Tibial nerve (tissue), 4 donors: Measurements from ENCODE around the gene ACAA1. TPM values are rescaled to one million over a fixed set of nuclear protein-coding genes. Genes with fewer than 3 reads are reported as not detected.
A peak's percentile ranks its signal among the peaks of the same experiment; 100 is the strongest.

Experiments used
- DNase-seq, 2 donors: peaks; one replicate each; pipeline ENCODE4 v3.0.0-alpha.2; 2019; ENCODE audit warnings: low spot score in 2 of 2
- H3K27ac ChIP-seq, 4 donors: fragments of 200-600 bp; sonication (generic) in 3 of 4; one replicate each; pipeline ENCODE4 v1.5.1; 2017 to 2019; ENCODE audit warnings: mild to moderate bottlenecking in 1 of 4
- H3K27me3 ChIP-seq, 2 donors: fragments of 200-600 bp; sonication (generic) in 1 of 2; one replicate each; pipeline versions ENCODE4 v1.5.1 to v1.6.0; 2017 to 2019
- H3K36me3 ChIP-seq, 3 donors: fragments of 200-600 bp; sonication (generic); one replicate each; pipeline ENCODE4 v1.5.1; 2018 to 2019
- H3K4me1 ChIP-seq, 4 donors: fragments of 200-600 bp; sonication (generic) in 3 of 4; one replicate each; pipeline ENCODE4 v1.5.1; 2017 to 2019
- H3K4me3 ChIP-seq, 4 donors: fragments of 200-600 bp; sonication (generic) in 3 of 4; one replicate each; pipeline ENCODE4 v1.5.1; 2017 to 2019; ENCODE audit warnings: mild to moderate bottlenecking in 1 of 4, moderate library complexity in 1 of 4
- H3K9me3 ChIP-seq, 4 donors: fragments of 200-600 bp; sonication (generic) in 3 of 4; one replicate each; pipeline ENCODE4 v1.5.1; 2017 to 2019
- CTCF ChIP-seq, 5 experiments: fragments of 200-600 bp in 3 of 5; fragments of 450-650 bp in 2 of 5; sonication (generic) in 3 of 5; IDR thresholded peaks; one replicate each; pipeline ENCODE4 v1.5.1; 2016 to 2019; ENCODE audit warnings: antibody characterized with exemption in 5 of 5, mild to moderate bottlenecking in 3 of 5, moderate library complexity in 2 of 5
- EP300 ChIP-seq, 2 donors: sonication (generic); formaldehyde crosslinking; IDR thresholded peaks; one replicate each; pipeline ENCODE4 v1.6.1; 2017; ENCODE audit warnings: antibody characterized with exemption in 2 of 2, mild to moderate bottlenecking in 1 of 2
- POLR2A ChIP-seq, 2 donors: fragments of 450-650 bp; IDR thresholded peaks; one replicate each; pipeline ENCODE4 v1.6.1; 2017; ENCODE audit warnings: antibody characterized with exemption in 2 of 2, mild to moderate bottlenecking in 2 of 2, moderate library complexity in 2 of 2
- WGBS, 2 donors: methylation state at CpG; one replicate each; pipeline ENCODE4 v1.1.5; 2018; 5-methylcytosine and 5-hydroxymethylcytosine counted together
- total RNA-seq, 4 donors: library from RNA; depleted of rRNA; stranded (reverse); fragments of >200 nt; gene quantifications; one replicate each; pipeline ENCODE4 v1.1.0, GENCODE V29; 2016

The ACAA1 gene
- 10 to 100 TPM; 63.9 to 83.3 (median 80.5) TPM for total RNA-seq

- H3K36me3 ChIP-seq: peaks cover 0 to 49% (median 1%) of the 10 kb centered on the region in 3 donors
- TF ChIP-seq EP300 (IDR thresholded peaks at IDR 0.05): peak; percentile 73 to 96
- TF ChIP-seq CTCF (IDR thresholded peaks at IDR 0.05): peak in 3 of 5 experiments; percentile 15 to 49 (median 24)
- peak; percentile 84 to 88 for TF ChIP-seq POLR2A (IDR thresholded peaks at IDR 0.05)
Measured at GRCh38 chr3:38136777-38137614, at the start of gene ACAA1. ACAA1 (minus strand) TSS chr3:38137127; CDS start chr3:38137035, 92 bp downstream.

GRCh38 chr3:38177181-38177580 is 40.3 kb upstream of the ACAA1 start:
- Histone ChIP-seq H3K36me3 (peaks cover 0 to 8% (median 0%) of the 10 kb centered on the region in 3 donors), H3K9me3 (no peaks in the 10 kb centered on the region), H3K27ac (no peak overlapping the region), H3K4me3 (no peak overlapping the region), H3K4me1 (peaks cover 0 to 18% (median 0%) of the 10 kb centered on the region in 4 donors), H3K27me3 (no peaks in the 10 kb centered on the region)
- no peak for TF ChIP-seq EP300 (IDR thresholded peaks at IDR 0.05)
- no peak for TF ChIP-seq POLR2A (IDR thresholded peaks at IDR 0.05)
- no peak for TF ChIP-seq CTCF (IDR thresholded peaks at IDR 0.05)
- 22 to 33% methylated on average over 2 of the region's 2 CpGs for WGBS, 2 donors
- no peak for DNase-seq

More at GRCh38 chr3:38136777-38137614, at the start of gene ACAA1:
- Histone ChIP-seq H3K9me3 (no peaks in the 10 kb centered on the region), H3K27me3 (no peaks in the 10 kb centered on the region), H3K4me1 (peaks cover 0 to 62% (median 23%) of the 10 kb centered on the region in 4 donors), H3K27ac (peak within 1 kb of the TSS; percentile 72 to 96 (median 92)), H3K4me3 (peak within 1 kb of the TSS; percentile 70 to 98 (median 88))
- DNase-seq: peak; percentile 99
- 0% methylated on average over 26 to 33 of the region's 66 CpGs for WGBS, 2 donors

GRCh38 chr3:38173834-38174418 is 37.0 kb upstream of the ACAA1 start:
- H3K4me1 ChIP-seq: peaks cover 0 to 23% (median 0%) of the 10 kb centered on the region in 4 donors
- TF ChIP-seq CTCF (IDR thresholded peaks at IDR 0.05) (no peak), EP300 (IDR thresholded peaks at IDR 0.05) (no peak), POLR2A (IDR thresholded peaks at IDR 0.05) (no peak)
- H3K9me3 ChIP-seq: no peaks in the 10 kb centered on the region
- WGBS, 2 donors: 88 to 92% methylated on average over 5 of the region's 5 CpGs
- no peaks in the 10 kb centered on the region for H3K27me3 ChIP-seq
- H3K4me3 ChIP-seq: no peak overlapping the region
- DNase-seq: no peak
- no peak overlapping the region for H3K27ac ChIP-seq
- no peaks in the 10 kb centered on the region for H3K36me3 ChIP-seq

- Histone ChIP-seq H3K9me3 (no peaks in the 10 kb centered on the region), H3K27ac (no peak overlapping the region), H3K36me3 (no peaks in the 10 kb centered on the region), H3K4me3 (no peak overlapping the region), H3K27me3 (no peaks in the 10 kb centered on the region), H3K4me1 (peaks cover 0 to 41% (median 3%) of the 10 kb centered on the region in 4 donors)
- TF ChIP-seq CTCF (IDR thresholded peaks at IDR 0.05) (no peak), POLR2A (IDR thresholded peaks at IDR 0.05) (no peak), EP300 (IDR thresholded peaks at IDR 0.05) (no peak)
- DNase-seq: no peak
- WGBS, 2 donors: 70 to 71% methylated on average over 2 of the region's 2 CpGs
Measured at GRCh38 chr3:38171622-38172021, 34.7 kb upstream of the ACAA1 start.

- H3K36me3 ChIP-seq: no peaks in the 10 kb centered on the region
- no peaks in the 10 kb centered on the region for H3K9me3 ChIP-seq
- no peak overlapping the region for H3K4me3 ChIP-seq
- 87 to 89% methylated on average over 4 of the region's 4 CpGs for WGBS, 2 donors
- H3K27me3 ChIP-seq: no peaks in the 10 kb centered on the region
- H3K4me1 ChIP-seq: peaks cover 0 to 48% (median 5%) of the 10 kb centered on the region in 4 donors
- H3K27ac ChIP-seq: no peak overlapping the region
- DNase-seq: no peak
- TF ChIP-seq CTCF (IDR thresholded peaks at IDR 0.05): no peak
- TF ChIP-seq EP300 (IDR thresholded peaks at IDR 0.05): no peak
- no peak for TF ChIP-seq POLR2A (IDR thresholded peaks at IDR 0.05)
Measured at GRCh38 chr3:38170722-38171121, 33.8 kb upstream of the ACAA1 start.
